ACHN (cell line): Measurements from ENCODE around the gene TEAD1.
A peak's percentile ranks its signal among the peaks of the same experiment; 100 is the strongest.

Experiments
- DNase-seq: peaks from one replicate; pipeline ENCODE4 v3.0.0-alpha.2; 2015
- in situ Hi-C: cut with HindIII; loops from 2 replicates; pipeline ENCODE4 v1.10.0; 2017; ENCODE audit warnings: low sequenced_read_pairs, low pct_ligation_motif_present, low pct_unique_long_range_greater_than_20kb

The TEAD1 gene

DNA sequence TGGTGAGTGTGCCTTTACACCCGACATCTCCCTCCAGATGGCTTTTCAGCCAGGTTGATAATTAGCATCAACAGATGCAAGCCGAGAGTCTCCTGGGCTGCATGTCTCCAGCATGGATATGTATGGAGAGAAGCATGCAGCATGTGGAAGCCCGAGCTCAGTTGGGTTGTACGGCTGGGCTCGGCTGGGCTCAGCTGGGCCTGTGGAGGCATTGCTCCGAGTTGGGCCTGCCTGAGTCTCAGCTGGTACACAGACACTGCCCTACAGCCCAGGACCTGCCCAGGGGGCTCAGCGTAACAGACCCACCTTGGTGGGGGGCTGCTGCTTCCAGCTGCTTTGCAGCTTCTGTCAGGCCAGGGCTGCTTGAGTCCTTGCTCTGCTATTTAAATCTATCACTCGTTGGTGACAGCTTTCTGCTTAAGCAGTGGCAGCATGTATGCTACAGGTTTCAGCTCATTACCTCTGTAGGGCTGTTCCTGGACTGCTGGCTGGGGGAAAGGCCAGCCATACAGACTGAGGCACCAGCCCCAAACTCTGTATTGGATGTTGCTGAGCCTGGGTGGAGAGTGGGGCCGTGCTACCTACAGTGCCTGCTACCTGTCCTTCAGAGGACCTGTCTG, 115.5 kb downstream of the TEAD1 start:
- in situ Hi-C loops, result no loop called here
- no peak for DNase-seq

DNA sequence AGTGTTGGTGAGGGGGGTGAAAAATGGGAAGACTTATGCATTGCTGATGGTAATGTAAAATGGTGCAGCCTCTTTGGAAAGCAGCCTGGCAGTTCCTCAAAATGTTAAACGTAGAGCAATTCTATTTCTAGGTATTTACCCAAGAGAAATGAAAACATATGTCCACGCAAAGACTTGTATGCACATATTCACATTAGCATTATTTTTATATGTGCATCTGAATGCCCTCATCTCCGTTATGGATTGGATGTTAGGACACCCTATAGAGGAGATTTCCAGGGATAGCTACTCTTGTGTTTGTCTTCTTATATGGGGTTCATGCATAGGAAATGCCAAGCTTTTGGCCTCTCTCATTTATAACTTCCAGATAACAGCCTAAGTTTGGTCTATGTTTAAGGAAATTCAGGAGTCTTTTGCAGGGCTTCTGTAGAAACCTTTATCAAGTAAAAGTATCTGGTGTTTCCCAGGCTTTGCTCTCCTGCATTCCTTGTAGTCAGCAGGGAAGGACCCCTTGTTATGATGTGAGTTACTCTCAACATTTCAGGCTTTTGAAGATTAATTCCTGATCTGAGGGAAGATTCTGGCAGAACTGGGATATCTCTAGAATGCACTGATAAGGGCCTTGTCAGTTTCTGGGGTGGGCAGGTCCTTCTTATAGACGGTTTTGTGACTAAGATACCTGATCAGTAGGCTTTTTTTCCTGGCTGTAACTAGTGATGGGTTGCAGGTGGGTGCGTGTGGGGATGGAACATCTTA, 116.8 kb downstream of the TEAD1 start:
- no peak for DNase-seq
- in situ Hi-C loops, result no loop called here

DNA sequence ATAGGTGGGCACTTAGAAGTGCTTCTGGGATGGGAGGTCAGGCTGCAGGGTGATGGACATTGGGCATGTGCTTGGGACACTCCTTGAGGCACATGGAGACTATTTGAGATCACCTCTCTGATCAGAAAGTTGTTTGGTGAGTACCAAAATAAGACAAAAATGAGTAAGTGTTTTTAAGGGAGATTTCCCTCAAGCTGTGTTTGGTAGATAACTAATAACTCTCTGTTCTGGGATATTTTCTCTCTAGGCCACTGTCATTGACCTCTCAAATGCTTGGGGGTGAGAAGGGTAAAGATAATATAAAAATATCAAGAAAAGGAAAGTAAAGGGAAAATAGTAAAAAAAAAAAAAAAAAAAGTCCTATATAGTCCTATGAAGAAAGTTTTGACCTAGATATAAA, 117.8 kb downstream of the TEAD1 start:
- DNase-seq, result no peak
- in situ Hi-C loops, result no loop called here

DNA sequence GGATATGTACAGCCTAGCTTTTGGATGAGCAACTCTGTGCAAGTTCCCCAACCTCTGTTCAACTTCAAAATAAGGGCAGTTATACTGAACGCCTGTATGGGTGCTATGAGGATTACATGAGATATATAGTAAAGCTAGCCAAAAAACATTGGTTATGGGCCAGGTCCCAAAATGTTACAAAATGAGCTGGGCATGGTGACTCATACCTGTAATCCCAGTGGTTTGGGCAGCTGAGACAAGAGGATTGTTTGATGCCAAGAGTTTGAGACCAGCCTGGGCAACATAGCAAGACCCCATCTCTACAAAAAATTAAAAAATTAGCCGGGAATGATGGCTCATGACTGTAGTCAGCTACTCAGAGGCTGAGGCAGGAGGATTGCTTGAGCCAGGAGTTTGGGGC, 118.4 kb downstream of the TEAD1 start:
- in situ Hi-C loops, result no loop called here
- DNase-seq, result no peak

DNA sequence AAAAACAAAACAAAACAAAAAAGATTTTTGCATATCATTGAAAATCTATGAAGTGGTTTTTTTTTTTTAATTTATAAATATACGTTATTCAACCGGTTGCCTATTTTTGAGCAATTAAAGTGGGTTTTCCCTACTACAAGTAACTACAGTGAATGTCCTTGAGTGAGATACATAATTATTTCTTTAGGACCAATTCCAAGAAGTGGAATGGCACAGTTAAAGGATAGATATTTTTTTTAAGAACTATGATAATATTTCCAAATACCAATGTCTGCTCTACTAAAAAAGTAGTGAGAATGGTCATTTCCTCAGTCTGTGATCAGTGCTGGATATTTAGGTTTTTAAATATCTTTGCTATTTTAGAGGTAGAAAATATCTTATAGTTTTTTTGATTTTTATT, 118.8 kb downstream of the TEAD1 start:
- DNase-seq, result no peak
- in situ Hi-C loops, result no loop called here

DNA sequence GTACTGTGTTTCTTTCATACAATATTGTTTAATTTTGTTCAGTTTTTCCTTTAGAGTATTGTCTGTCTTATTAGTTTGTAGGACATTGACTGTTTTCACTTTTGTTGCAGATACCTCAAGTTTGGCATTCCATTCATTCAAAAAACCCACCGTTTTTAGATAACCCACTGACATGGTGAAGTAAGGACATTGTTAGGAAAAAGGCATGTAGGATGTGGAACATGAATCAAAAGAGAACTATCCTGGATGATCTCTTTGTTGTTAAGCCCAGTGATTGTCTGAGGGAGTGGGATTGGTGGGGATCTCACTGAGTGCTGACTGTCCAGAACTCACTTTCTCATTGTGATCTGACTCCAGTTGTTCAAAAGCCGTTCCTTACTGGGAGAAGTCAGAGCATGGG, 119.3 kb downstream of the TEAD1 start:
- in situ Hi-C loops, result no loop called here
- no peak for DNase-seq

DNA sequence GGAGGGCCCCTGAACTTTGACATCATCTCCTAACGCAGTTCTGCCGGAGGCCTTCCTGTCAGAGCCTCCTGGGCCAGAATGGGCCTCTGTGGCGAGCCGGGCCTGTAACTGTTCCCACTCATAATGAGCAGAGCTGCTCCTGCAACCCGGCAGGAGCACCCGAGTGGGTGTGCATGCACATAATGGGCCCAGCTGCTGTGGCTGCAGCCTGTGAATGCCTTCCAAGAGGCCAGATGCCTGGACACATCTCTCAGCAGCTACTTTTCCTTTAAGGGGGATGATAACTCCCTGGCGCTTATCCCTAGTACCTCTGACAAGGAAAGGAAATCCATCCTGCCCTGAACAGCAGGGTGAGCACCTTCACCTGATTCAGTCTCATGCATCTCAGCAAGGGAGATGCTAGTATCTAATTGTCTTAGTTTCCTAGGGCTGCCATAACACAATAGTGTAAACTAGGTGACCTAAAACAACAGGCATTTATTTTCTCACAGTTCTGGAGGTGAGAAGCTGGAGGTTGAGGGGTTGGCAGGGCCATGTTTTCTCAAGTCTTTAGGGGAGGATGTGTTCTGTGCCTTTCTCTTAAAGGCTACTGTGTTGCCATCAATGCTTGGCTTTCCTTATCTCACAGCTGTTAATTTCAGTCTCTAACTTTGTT, 120.5 kb downstream of the TEAD1 start:
- in situ Hi-C loops, result no loop called here
- no peak for DNase-seq

DNA sequence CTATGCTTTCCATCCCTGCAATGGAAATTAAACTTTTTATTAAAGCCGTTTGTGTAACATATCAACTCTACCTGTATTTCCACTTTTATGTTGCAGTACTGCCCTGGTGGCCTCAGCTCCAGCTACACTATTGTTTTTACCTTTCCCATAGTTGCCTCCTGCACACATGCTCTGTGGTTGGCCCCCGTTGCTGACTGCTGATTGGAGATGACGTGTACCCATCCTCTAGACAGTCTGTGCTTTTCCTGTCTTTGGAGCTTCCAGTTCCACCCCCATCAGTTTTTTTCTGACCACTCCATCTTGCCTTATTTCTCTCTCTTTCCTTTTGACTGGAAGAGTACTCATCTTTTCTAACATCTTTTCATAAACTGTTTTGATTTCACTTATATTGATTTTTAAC, 123.8 kb downstream of the TEAD1 start:
- no peak for DNase-seq
- in situ Hi-C loops, result no loop called here

DNA sequence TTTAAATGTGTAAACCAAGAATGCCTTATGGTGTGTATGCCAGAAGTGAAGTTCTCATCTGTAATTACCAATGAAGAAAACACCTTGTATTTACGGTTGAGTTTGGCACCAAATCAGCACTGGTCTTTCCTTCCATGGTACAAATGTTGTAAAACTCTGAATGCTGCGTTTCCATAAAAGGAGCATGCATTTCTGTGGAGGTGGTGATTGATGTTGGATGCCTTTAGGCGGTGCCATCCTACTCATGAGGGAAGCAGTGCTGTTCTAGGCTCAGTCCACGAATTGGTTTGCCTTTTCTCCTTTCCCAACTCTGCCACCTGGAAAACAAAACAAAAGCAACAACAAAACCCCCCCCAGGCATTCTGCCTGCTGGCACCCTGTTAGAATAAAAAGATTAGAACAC, 124.4 kb downstream of the TEAD1 start:
- no peak for DNase-seq
- in situ Hi-C loops, result no loop called here

DNA sequence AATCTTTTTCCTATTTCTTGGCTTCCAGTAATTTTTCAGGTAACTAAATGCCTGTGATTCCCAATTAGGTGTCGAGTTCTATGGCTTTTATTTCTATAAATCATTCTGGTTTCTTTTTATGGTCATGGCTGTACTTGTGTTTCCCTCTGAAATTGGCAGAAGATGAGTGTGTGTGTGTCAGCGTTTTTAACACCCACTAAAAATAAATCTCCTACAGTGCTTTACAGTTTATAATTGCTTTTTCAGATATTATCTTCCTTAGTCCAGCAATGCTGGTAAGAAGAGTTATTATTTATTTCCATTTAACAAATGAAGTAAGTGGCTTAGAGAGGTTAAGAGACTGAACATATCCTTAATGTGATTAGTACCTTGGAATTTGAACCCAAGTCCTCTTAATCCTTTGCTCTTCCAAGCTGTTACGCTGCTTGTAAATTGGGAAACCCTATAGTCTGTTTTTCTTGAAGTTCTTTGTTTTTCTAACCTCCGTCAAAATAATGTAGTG, 125.2 kb downstream of the TEAD1 start:
- in situ Hi-C loops, result no loop called here
- no peak for DNase-seq

DNA sequence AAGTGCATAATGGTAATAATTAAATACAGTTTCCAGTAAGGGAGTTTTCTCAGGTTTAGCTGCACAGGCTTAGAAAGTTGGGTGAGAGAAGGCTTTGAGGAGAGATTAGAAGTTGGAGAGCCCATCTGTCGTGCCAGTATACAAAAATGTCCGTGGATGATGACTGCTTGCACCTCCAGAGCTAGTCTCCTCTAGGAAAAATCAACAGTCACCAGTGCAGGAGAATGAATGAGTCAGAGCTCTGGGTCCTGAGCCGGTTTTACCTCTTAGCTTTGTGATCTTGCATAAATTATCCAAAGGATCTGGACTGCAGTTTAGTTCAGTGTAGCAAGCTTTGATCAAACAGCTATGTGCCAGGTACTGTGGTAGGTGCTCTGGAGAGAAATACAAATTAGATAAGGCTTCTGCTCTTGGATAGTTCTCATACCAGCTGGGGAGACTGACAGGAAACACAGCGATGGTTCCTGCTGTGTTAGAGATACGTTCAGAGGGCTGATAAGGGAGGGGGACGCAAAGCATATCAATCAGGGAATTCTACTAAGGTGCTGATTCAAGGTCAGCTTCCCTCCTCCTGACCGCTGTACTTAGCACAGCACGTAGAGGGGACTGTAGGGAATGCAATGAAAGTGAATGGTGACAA, 125.9 kb downstream of the TEAD1 start:
- in situ Hi-C loops, result no loop called here
- DNase-seq, result peak; percentile 65

DNA sequence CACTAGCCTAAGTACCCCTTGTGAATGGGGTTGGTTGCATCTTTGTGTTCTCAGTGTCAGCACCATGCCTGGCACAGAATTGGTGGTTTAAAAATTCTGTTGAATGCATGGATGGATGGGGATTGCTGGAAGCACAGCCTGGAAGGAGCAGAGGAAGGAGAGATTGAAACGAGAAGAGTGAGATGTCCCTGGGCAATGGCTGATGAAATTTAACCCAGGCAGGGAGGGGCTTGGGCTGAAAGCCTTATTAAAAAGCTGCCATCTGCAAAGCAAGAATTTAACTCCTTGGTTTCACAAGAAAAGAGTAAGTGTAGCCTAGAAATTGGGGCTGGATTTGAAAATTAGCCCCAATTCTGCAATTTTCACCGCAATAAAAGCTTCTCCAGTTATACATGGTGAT, 126.7 kb downstream of the TEAD1 start:
- no peak for DNase-seq
- in situ Hi-C loops, result no loop called here

DNA sequence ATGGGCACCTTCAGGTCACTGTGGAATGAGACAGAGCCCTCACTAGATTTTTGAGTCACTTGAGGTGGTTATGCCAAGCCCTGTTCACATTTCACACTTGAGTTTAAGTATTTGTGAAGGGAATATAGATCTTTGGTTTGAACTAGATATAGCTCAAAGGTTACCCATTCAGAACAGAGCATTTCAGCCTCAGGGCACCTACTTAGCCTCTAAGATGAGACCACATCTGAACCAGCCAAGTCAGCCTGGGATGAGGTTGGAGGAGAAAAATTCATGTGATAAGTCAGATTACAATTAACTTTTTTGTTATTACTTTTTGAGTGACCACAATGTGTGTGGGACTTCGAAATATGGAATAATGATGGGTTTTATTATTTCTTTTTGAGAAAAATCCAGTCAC, 127.8 kb downstream of the TEAD1 start:
- DNase-seq, result no peak
- in situ Hi-C loops, result no loop called here

DNA sequence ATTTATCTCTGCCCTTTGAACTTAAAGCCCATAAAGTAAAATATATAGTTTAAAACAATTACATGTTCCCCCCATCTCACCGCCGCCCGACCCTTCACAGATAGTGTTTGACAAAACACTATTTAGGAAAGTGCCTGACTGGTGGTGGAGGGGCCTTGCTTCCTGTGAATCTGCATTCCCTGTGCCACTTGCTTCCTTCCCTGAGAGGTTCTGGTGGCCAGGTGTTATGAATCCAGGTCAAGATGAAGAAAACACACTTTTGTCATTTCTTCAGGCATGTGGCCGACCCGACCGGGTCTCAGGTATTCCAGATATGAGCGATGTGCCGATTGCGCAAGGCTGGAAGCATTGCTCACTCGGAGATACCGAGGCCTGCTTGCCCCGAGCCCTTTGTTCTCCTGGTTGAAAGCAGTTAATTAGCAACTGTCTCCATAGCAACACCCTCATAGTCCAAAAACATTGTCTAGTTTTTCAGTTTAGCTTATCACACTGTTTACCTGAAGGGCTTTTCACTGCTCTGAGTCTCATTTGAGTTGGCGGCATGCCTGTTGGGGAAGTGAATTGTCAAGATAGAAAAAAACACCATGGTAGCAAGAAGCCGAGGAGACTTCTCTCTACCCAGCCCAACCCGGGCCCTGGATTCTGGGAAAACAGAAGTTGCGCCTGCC, 128.3 kb downstream of the TEAD1 start:
- DNase-seq, result peak; percentile 84
- in situ Hi-C loops, result no loop called here

DNA sequence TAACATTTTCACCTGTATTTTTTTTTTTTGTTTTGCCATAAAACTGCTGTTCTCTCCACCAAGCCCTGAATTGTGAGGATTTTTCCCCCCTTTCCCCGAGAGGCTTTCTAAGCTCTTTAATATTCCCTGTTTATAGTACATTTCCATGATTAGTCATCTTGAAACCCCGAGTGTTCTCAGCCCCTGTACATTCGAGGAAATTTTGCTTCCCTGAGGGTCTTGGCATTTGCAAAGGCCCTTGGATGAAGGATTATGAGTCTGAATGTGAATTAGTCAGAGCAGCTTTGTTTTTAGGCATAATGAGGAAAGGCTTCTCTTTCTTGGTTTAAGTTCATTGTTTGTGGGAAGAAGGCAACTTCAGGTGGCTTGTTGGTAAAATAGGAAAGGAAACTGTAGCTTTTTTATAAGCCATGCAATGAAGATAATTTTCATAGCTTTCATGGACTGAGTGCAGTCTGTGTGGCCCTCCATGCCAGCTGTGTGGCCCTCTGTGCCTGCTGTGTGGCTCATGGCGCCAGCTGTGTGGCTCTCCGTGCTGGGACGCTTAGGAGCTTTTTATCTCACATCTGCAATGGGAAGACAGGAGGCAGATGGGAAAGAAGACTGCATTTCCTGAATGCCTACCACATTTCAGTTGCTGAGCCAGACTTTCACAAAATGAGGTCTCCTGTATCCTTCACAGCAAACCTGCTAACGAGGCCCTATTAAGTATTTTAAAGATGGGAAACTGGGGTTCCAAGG, 129.0 kb downstream of the TEAD1 start:
- in situ Hi-C loops, result no loop called here

DNA sequence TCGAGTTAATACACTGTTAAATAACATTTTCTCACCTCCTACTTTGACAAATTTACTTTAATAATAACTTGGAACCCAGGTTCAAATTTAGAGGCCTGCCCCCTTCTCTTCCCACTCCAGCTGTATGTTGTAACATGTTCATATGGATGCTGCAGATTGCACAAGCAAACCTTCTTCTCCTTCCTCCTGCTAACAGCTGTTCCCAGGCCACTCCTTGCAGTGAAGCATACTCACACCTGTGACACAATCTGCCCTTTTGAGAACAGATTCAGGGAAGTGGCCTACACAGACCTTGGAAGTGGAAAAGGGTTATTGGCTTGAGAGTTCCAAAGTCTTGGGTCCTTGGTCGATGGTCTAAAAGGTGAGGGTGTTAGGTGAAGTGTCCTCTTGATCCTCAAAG, 131.9 kb downstream of the TEAD1 start:
- in situ Hi-C loops, result no loop called here
- no peak for DNase-seq

More for the DNA sequence above, 129.0 kb downstream of the TEAD1 start:
- DNase-seq, result no peak

DNA sequence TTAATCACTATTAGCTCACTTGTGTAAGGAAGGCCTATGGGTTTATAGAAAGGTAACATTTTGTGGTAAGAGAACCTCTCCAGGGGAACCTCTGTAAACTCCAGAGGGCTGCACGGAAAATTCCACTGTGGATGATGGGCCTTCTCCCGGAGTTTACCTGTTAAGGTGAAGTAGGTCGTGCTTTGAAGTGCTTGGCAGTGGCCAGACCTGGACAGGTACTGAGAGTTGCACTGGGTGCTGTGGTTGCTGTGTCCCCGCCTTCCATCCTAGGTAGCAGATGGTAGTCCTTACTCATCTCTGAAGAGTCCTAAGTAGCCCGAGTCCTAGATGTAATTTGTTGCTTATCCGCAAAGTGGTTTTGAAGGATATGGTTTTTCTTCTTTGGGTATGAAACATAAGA, 133.4 kb downstream of the TEAD1 start:
- in situ Hi-C loops, result no loop called here
- DNase-seq, result no peak

DNA sequence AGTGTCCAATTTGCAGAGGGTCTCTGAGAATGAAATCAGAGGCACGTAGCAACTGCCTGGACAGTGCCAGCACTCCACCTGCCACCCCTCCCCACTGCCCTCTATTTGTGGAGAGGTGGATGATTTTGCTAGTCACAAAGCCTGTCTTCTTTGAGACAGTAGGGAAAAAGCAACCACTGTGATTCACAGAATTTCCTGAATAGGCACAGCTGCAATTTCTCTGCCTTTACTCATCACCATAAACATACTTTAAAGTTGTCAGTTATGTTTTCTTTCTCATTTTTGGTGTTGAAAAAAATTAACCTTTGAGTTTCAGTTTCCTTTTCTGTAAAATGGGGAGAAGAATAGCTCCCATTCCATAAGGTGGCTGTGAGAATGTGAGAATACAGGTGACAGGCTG, 134.3 kb downstream of the TEAD1 start:
- no peak for DNase-seq

More for the DNA sequence above, 134.3 kb downstream of the TEAD1 start:
- in situ Hi-C loops, result no loop called here
